Endodermal cell (in vitro differentiated cells): ENCODE data around the gene SHANK3. TPM values are rescaled to one million over a fixed set of nuclear protein-coding genes. Genes with fewer than 3 reads are reported as not detected.
"Not testable (repeated sequence)": the region's sequence is repeated elsewhere in the genome, so short reads cannot be mapped to it uniquely, and the experiment has no call there.

Experiments used
- DNase-seq: peaks from one replicate; pipeline ENCODE4 v3.0.0-alpha.2; 2017
- H3K27ac ChIP-seq: 2 replicates; pipeline ENCODE4 v1.5.1; 2013; ENCODE audit warnings: mild to moderate bottlenecking, low read depth, low read length, moderate library complexity
- H3K27me3 ChIP-seq: 2 replicates; pipeline ENCODE4 v1.6.1; 2013; ENCODE audit warnings: mild to moderate bottlenecking, low read length, moderate library complexity; ENCODE audit not compliant: insufficient read depth, control insufficient read depth, poor library complexity, severe bottlenecking
- H3K36me3 ChIP-seq: 2 replicates; pipeline ENCODE4 v1.7.0; 2013; ENCODE audit warnings: mild to moderate bottlenecking, low read length, moderate library complexity; ENCODE audit not compliant: control insufficient read depth, insufficient read depth
- H3K4me1 ChIP-seq: one replicate; pipeline ENCODE4 v1.7.0; 2013; ENCODE audit warnings: low read length; ENCODE audit not compliant: control insufficient read depth, insufficient read depth
- H3K4me3 ChIP-seq: 2 replicates; pipeline ENCODE4 v1.5.1; 2013; ENCODE audit warnings: mild to moderate bottlenecking, low read length, moderate library complexity
- H3K9ac ChIP-seq: 2 replicates; pipeline ENCODE4 v1.6.1; 2013; ENCODE audit warnings: mild to moderate bottlenecking, low read length, moderate library complexity; ENCODE audit not compliant: poor library complexity, severe bottlenecking; ENCODE audit errors: extremely low read depth
- H3K9me3 ChIP-seq: 2 replicates; pipeline ENCODE4 v1.6.1; 2013; ENCODE audit warnings: mild to moderate bottlenecking, low read length, moderate library complexity; ENCODE audit not compliant: control insufficient read depth
- H3K27ac Mint-ChIP-seq: 2 replicates; pipeline ENCODE4 v1.8.0; 2020; ENCODE audit warnings: mixed read lengths
- H3K27me3 Mint-ChIP-seq: 2 replicates; pipeline ENCODE4 v1.8.0; 2021; ENCODE audit warnings: mild to moderate bottlenecking, mixed read lengths; ENCODE audit not compliant: insufficient read depth
- H3K36me3 Mint-ChIP-seq: 2 replicates; pipeline ENCODE4 v1.8.0; 2020; ENCODE audit warnings: low read depth, mixed read lengths
- H3K4me1 Mint-ChIP-seq: 2 replicates; pipeline ENCODE4 v1.8.0; 2020; ENCODE audit warnings: mixed read lengths
- H3K4me3 Mint-ChIP-seq: 2 replicates; pipeline ENCODE4 v1.8.0; 2020; ENCODE audit warnings: mild to moderate bottlenecking, moderate library complexity, mixed read lengths
- H3K9me3 Mint-ChIP-seq: 2 replicates; pipeline ENCODE4 v1.8.0; 2020; ENCODE audit warnings: mild to moderate bottlenecking, mixed read lengths
- WGBS, 2 experiments: methylation state at CpG; one replicate each; pipeline versions ENCODE4 v1.1.5 to v1.1.7; 2013; ENCODE audit warnings: missing lambda C conversion rate in 2 of 2, mixed read lengths in 1 of 2; ENCODE audit not compliant: insufficient coverage in 1 of 2, insufficient read length in 1 of 2; 5-methylcytosine and 5-hydroxymethylcytosine counted together
- total RNA-seq, 2 donors: library from RNA; stranded (reverse); fragmentation: NEBNext Ultra II Directional in 1 of 2; extraction: Animal tissue kit (Norgen Biotek cat#: 25700) in 1 of 2; gene quantifications; 2 replicates in 1 of 2; 3 replicates in 1 of 2; pipeline ENCODE4 v1.2.1, GENCODE V29; 2021
- TF ChIP-seq, protein P1 (sequence below): fragments of 200-600 bp; sonication (generic); conservative IDR thresholded peaks from 2 replicates; pipeline ENCODE4 v1.5.0; 2021; ENCODE audit warnings: antibody characterized with exemption, mild to moderate bottlenecking

The SHANK3 gene
- total RNA-seq, 2 donors from 2014 or later, result 9.4 to 11.1 TPM

DNA sequence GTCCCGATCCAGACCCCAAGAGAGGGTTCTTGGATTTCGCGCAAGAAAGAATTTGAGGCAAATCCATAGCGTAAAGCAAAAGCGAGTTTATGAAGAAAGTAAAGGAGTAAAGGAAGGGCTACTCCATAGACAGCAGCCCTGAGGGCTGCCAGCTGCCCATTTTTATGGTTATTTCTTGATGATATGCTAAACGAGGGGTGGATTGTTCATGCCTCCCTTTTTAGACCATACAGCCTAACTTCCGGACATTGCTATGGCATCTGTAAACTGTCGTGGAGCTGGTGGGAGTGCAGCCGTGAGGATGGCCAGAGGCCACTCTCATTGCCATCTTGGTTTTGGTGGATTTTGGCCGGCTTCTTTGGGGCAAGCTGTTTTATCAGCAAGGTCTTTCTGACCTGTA lies 19.4 kb upstream of the SHANK3 start:
- Histone ChIP-seq H3K27me3 (no peaks in the 10 kb centered on the region), H3K9ac (no peak overlapping the region), H3K4me1 (no peaks in the 10 kb centered on the region), H3K27ac (no peak overlapping the region), H3K9me3 (peaks cover 16% of the 10 kb centered on the region), H3K4me3 (no peak overlapping the region), H3K36me3 (no peaks in the 10 kb centered on the region)
- Mint-ChIP-seq H3K4me3 (no peak overlapping the region), H3K4me1 (no peaks in the 10 kb centered on the region), H3K36me3 (no peaks in the 10 kb centered on the region), H3K27ac (no peak overlapping the region), H3K27me3 (peaks cover 54% of the 10 kb centered on the region), H3K9me3 (peaks cover 52% of the 10 kb centered on the region)
- 89 to 95% methylated on average over 9 to 10 of the region's 10 CpGs for WGBS, 2 experiments
- no peak for DNase-seq
- TF ChIP-seq, protein P1, sequence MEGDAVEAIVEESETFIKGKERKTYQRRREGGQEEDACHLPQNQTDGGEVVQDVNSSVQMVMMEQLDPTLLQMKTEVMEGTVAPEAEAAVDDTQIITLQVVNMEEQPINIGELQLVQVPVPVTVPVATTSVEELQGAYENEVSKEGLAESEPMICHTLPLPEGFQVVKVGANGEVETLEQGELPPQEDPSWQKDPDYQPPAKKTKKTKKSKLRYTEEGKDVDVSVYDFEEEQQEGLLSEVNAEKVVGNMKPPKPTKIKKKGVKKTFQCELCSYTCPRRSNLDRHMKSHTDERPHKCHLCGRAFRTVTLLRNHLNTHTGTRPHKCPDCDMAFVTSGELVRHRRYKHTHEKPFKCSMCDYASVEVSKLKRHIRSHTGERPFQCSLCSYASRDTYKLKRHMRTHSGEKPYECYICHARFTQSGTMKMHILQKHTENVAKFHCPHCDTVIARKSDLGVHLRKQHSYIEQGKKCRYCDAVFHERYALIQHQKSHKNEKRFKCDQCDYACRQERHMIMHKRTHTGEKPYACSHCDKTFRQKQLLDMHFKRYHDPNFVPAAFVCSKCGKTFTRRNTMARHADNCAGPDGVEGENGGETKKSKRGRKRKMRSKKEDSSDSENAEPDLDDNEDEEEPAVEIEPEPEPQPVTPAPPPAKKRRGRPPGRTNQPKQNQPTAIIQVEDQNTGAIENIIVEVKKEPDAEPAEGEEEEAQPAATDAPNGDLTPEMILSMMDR, result no peak

DNA sequence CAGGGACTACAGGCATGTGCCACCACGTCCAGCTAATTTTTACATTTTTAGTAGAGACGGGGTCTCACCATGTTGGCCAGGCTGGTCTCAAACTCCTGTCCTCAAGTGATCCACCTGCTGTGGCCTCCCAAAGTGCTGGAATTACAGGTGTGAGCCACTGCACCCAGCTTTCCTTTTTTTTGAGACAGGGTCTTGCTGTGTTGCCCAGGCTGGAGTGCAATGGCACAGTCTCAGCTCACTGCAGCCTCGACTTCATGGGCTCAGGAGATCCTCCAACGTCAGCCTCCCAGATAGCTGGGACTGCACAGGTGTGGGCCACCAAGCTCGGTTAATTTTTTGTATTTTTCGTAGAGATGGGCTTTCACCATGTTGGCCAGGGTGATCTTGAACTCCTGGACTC lies 18.0 kb upstream of the SHANK3 start:
- not testable (repeated sequence) for H3K9ac ChIP-seq, H3K4me3 ChIP-seq, DNase-seq, H3K4me1 ChIP-seq, H3K36me3 Mint-ChIP-seq, H3K27ac Mint-ChIP-seq, H3K4me1 Mint-ChIP-seq, H3K27ac ChIP-seq, H3K27me3 ChIP-seq, H3K4me3 Mint-ChIP-seq, H3K36me3 ChIP-seq
- peaks cover 10% of the 10 kb centered on the region for H3K9me3 ChIP-seq
- WGBS, 2 experiments, result 90 to 92% methylated on average over 6 of the region's 6 CpGs
- Mint-ChIP-seq H3K27me3 (peaks cover 61% of the 10 kb centered on the region), H3K9me3 (peaks cover 45% of the 10 kb centered on the region)

DNA sequence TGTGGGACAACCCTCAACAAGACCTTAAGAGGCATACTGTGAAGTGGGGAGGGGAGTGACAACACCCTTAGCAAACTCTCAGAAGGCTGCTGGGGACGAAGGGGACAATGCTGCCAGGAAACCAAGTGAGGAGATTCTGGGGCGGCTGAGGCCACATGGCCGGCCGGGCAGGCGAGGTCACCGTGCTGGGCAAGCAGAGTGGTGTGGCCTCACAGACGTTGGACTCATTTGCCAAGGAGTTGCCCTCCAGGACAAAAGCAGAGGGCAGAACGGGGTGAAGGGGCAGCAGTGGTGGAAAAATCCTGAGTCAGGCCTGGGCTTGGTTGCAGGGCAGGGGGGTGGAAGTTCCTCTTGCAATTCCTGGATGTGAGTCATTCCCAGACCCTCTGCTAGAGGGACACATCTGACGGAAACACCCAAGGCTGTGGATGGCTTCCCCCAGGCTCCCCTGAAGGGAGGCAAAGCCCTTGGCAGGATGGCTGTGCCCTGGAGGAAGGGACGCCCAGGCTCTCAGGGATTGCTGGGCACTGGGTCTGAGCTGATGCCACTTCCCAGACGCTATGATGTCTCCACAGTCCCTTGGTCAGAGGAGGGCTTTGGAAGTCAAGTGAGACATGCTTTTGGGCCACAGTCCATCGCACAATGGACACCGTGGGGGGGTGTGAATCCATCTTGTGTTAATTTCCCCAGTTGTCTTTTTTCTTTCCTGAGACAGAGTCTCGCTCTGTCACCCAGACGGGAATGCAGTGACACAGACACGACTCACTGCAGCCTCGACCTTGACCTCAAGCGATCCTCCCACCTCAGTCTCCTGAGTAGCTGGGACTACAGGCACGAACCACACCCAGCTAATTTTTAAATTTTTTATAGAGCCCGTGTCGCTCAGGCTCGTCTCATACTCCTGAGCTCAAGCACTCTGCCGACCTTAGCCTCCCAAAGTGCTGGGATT lies 16.2 kb upstream of the SHANK3 start:
- no peaks in the 10 kb centered on the region for H3K9me3 ChIP-seq
- no peak overlapping the region for H3K27ac ChIP-seq

More for the DNA sequence above, 16.2 kb upstream of the SHANK3 start:
- TF ChIP-seq, protein P1, result no peak
- no peak overlapping the region for H3K9ac ChIP-seq
- WGBS, 2 experiments, result 74 to 83% methylated on average over 20 to 23 of the region's 23 CpGs
- peaks cover 70% of the 10 kb centered on the region for H3K27me3 Mint-ChIP-seq
- no peaks in the 10 kb centered on the region for H3K36me3 ChIP-seq
- H3K27me3 ChIP-seq, result no peaks in the 10 kb centered on the region
- H3K4me3 Mint-ChIP-seq, result no peak overlapping the region
- H3K27ac Mint-ChIP-seq, result no peak overlapping the region
- H3K4me3 ChIP-seq, result no peak overlapping the region
- H3K36me3 Mint-ChIP-seq, result no peaks in the 10 kb centered on the region
- no peaks in the 10 kb centered on the region for H3K4me1 Mint-ChIP-seq
- no peaks in the 10 kb centered on the region for H3K4me1 ChIP-seq
- DNase-seq, result no peak
- peaks cover 37% of the 10 kb centered on the region for H3K9me3 Mint-ChIP-seq
